CD4-positive, alpha-beta T cell treated with Interleukin-12 subunit alpha and Interleukin-12 subunit beta, for 1 hour (primary cell): ENCODE measurements around the gene FARP1.
"Not testable (repeated sequence)": the region's sequence is repeated elsewhere in the genome, so short reads cannot be mapped to it uniquely, and the experiment has no call there.

Experiments used
- DNase-seq: peaks from one replicate; pipeline ENCODE4 v3.0.0-alpha.2; 2020

The FARP1 gene

DNA sequence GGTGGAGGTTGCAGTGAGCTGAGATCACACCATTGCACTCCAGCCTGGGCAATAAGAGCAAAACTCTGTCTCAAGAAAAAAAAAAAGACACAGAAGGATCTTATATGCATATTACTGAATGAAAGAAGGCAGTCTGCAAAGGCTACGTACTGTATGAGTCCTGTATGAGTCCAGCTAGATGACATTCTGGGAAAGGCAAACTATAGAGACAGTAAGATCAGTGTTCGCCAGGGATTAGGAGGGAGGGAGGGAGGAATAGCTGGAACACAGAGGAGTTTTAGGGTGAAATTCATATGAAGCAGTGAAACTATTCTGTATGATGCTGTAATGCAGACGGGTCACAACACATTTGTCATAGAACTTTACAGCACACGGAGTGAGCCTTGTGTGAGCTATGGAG is 200.1 kb downstream of the FARP1 start:
- no peak for DNase-seq

DNA sequence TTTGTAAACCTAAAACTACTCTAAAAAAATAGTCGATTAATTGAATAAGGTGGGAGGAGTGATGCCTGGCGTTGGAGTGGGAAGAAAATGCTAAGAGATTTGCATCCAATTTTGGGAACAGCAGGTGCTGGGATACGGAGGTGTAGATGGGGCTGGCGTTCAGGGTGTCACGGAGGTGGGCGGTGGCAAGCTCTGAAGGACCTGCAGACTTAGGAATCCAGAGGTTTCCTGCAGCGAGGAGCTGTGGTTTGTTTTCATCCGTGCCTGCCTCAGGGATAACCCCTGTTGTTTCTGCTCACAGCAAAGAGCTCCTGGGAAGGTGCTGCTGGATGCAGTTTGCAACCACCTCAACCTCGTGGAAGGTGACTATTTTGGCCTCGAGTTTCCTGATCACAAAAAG is 200.6 kb downstream of the FARP1 start:
- DNase-seq: no peak

DNA sequence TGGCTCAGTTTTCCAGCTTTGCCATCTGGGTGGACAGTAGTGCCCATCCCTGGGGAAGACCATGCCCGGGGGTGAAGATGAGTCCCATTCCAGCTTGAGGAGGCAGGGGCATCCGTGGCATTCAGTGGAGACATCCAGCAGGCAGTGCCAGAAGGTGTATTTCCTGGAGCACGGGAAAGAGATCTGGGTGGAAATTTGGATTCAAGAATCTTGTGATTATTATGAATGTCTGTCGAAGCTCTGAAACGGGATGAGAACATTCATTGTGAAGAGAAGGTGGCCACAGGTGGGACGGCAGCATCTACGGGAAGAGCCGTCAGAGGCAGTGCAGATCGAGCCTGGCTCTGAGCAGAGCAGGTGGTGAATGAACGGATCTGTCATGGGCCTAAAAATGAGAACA is 201.5 kb downstream of the FARP1 start:
- DNase-seq: no peak

DNA sequence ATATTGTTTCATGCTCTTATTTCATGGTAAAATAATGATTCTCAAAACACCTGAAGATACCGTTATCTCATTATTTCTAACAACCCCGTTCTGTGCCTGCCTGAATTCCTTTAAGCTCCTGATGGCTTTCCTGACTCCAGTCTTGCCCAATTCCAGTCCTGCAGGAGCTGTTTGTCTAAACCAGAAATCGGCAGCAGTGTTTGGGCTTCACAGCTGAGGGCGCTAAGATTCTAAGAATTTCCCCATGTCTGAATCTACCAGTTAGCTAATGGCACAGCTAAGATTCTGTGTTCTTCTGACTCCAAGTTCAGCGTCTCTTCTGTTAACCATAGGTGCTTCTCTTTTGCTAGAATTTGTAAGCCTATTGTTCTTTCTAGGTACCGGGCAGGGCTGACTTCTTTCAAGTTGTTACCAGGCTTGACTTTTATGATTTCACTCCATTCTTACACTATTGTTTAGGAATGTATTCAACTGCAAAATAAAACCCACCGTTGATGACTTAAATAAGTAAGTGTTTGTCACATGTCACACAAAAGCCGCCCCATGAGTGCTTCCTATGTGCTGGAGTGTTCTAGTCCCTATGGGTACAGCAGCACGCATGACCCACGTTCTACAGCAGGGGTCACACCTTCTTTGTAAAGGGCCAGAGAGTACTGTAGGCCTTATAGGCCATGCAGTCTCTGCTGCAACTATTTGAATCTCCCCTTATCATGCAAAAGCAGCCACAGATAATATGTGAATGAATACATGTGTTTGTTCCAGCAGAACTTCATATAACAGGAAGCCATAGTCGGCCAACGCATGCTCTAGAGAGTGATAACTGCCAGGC is 202.4 kb downstream of the FARP1 start:
- no peak for DNase-seq

DNA sequence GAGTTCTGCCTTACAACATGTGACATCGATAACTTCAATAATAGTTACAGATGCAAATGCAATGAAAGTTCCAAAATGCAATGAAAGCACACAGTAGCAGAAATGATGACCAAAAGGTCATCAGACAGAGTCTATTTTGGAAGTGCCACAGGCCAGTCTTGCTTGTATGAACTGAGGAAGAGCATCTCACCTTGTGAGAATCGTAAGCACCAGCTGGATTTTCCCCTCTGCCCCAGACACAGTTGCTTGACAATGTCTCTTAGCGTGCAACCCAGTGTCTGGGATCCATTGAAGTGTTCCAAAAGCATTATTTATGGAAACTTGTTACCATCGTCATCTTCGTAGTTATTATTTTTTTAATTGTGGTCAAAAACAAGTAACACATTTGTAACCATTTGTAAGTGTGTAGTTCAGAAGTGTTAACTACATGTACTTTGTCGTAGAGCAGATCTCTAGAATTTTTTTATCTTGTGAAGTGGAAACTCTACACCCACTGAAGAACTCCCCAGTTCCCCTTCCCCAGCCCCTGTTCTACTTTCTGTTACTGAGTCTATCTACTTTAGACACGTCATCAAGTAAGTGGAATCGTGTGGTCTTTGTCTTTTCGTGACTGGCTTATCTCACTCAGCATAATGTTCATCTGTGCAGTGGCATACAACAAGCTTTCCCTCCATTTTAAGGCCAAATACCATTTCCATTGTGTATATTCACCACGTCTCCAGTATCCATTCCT is 204.2 kb downstream of the FARP1 start:
- no peak for DNase-seq

DNA sequence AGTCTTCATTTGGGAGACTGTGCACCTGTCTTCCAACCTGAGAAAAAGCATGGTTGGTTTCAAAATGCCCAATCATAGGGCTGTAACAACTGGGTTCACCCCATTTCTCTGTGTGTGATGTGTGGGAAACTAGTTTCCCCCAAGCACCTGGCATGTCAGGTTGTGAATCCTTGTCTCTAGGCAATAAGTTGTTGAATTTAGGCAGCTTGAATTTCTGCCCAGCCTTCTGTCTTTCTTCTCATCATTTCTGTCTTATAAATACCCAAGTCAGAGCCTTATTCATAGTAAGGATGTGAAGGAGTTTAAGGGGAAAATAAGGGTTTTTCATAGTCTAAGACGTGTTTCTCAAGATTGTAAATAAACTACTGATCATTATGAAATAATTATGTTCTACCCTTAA is 204.9 kb downstream of the FARP1 start:
- DNase-seq: no peak

- DNase-seq: no peak
Observed at GRCh38 chr13:98348466-98349200, 205.7 kb downstream of the FARP1 start.

- DNase-seq: no peak
Observed at GRCh38 chr13:98349731-98350305, 206.9 kb downstream of the FARP1 start.

GRCh38 chr13:98350746-98351330 is 207.9 kb downstream of the FARP1 start:
- no peak for DNase-seq

- DNase-seq: no peak
Observed at GRCh38 chr13:98351636-98352035, 208.7 kb downstream of the FARP1 start.

GRCh38 chr13:98352226-98352625 is 209.3 kb downstream of the FARP1 start:
- no peak for DNase-seq

DNA sequence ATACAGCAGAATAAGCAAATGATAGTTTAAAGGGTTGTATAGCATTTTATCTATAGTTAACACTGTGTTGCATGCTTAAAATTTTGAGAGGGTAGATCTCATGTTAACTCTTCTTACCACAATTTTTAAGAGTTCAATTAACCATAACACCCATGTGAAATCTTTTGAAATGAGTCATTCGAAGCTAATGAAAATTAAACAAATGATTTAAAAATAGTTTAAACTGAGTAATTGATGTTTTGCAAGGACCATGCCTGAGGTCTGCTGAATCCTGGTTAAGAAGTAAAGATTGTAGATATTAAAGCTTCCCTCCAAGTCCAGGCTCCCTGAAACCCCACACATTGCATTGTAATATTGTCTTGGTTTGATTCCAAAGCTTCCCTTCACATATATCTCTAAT is 210.9 kb downstream of the FARP1 start:
- DNase-seq: no peak

DNA sequence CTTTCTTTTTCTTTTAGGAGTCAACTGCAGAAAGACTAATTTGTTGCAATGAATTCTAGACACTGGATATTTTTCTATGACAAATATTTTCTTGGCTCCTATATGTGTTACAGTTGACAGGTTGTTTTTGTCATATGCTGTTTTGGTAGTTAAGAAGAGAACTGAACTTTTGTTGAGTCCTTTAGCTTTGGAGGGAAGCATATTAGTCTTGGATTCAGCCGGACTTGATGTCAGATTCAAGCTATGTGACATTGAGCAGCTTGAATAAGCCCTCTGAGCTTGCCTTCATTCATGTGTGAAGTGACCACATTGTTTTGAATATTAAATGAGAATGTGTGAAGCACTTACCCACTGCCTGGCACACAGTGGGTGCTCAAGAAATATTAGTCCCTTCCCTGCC is 216.0 kb downstream of the FARP1 start:
- no peak for DNase-seq

- DNase-seq: no peak
Observed at GRCh38 chr13:98360545-98360944, 217.7 kb downstream of the FARP1 start.

DNA sequence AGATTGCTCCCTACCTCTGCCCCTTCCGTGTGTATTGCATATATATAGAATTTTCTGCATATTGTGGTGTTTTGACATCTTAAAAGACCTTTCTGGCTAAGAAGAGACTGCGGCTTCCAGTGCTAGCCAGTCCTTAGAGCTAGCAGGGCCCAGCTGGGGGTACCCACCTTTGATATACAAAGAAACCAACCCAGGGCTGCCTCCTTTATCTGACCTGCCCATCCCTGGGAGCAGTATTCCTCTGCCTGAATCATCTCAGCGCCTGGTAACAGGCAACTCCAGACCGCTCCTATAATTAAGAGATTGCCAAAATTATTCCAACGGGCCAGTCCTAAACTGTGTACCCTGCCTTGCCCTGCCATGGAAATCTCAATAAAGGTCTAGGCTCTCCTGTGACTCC is 220.4 kb downstream of the FARP1 start:
- no peak for DNase-seq

DNA sequence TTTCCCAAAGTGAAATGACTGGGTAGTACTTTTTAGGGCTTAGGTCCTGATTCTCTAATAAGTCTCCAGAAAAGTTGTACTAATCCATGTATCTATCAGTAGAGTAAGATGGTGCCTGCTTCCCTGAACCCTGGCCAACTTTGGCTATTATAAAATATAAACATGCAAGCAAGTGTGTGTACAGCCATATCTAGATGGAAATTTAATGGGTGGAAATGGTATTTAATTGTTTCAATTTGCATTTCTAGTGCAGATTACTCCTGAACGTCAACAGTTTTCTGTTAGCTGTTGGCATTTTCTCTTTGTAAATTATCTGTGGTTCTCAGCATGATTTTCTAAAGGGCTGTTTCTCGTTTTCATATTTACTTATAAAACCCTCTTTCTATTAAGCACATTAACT is 221.3 kb downstream of the FARP1 start:
- no peak for DNase-seq

DNA sequence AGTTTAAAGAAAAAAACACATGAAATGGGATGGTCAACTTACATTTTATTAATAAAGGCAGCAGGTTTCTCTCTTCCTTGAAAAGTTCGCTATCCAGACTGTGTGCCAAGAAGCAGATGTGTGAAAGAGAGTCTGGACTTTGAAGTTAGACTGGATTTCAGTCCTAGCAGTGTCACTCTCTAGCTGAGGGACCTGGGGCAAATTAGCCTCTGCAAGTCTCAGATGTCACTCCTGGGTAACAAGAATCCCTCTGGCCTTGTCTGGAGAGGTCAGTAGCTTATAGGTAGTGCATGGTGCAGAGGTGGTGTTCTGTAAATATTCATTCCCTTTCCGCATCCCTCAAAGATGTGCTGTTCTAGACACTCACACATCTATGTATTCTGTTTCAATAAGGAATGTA is 221.8 kb downstream of the FARP1 start:
- no peak for DNase-seq

DNA sequence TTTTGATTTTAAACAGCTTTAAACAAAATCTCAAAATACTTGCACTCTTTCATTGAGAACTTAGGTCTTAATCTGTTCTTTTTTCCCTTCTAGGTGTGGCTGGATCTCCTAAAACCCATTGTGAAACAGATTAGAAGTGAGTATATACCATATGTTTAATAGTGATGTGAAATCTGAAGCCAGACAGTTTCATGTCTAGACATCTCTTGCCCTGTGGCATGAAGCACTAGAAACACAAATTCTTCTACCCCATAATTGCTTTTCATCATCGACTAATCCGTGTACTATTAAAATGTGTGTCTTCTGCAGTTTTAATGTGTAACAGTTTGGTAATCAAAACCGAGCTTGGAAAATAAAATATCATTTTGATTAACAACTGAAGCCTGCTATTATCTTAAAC is 222.4 kb downstream of the FARP1 start:
- DNase-seq: no peak

- DNase-seq: no peak
Observed at GRCh38 chr13:98366010-98366409, 223.1 kb downstream of the FARP1 start.

DNA sequence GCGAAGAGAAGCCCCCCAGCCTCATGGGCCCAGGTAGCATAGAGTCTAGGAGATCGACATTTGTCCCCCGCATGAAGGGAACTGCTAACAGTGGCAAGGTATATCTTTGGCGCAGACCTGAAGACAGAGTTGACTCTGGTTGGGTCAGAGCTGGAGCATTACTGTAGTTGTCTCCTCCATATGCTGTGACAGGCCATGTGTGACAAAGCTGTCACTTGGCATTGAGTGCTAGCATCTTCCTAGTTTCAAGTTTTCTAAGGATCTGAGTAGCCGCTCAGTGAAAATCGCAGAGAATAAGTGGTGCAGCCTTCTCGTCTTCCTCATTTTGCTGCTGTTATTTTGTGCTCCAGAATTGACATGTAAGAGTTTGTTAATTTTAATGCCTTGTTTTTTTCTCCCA is 223.5 kb downstream of the FARP1 start:
- no peak for DNase-seq

- DNase-seq: no peak
Observed at GRCh38 chr13:98366959-98367358, 224.1 kb downstream of the FARP1 start.

DNA sequence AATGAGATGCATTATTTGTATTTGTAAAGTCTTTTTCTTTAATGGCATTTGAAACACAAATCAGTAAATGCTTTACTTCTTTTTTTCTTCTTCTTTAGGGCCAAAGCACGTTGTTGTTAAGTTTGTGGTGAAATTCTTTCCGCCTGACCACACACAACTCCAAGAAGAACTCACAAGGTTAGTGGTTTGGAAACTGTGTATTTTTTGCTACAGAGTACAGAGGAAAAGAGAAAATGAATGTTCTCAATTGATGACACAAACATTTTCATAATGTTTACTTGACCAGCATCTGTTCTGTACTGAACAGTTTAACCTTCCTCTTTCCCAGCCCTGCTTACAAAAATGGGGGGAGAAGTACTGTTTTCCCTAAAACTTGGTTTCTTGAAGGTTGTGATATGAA is 225.1 kb downstream of the FARP1 start:
- DNase-seq: no peak

DNA sequence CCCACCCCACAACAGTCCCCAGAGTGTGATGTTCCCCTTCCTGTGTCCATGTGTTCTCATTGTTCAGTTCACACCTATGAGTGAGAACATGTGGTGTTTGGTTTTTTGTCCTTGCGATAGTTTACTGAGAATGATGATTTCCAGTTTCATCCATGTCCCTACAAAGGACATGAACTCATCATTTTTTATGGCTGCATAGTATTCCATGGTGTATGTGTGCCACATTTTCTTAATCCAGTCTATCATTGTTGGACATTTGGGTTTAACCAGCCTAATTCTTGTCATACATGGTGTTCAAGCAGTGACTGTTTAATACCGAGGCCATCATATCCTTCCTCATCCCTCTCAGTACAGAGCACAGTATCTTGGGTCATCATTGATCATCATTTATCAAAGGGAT is 226.6 kb downstream of the FARP1 start:
- not testable (repeated sequence) for DNase-seq
